GM12892 (cell line): Measurements from ENCODE around the gene TLE5.

Source experiments
- POLR2A ChIP-seq: IDR thresholded peaks from 2 replicates; pipeline ENCODE4 v1.6.1; 2011; ENCODE audit warnings: low read depth, low read length, control low read depth
- POLR2AphosphoS5 ChIP-seq: IDR thresholded peaks from 2 replicates; pipeline ENCODE4 v1.6.1; 2011; ENCODE audit warnings: low read depth, low read length, control low read depth

DNA sequence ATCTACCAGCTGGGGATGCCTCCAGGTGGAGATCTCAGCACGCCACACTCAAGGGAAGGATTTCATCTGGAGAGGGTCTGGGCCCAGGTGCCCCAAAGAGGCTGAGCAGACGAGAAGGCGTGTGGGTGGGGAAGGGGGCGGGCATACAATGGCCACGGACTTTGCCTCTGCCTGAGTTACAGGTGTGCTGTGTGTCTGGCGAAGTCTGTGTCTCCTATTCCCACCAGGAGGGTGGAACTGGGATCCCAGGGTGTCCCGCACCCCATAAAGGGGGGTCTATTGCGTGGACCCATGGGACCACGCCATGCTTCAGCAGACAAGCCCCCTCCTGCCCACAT is 36.8 kb downstream of the TLE5 start:
- no peak for TF ChIP-seq POLR2A
- no peak for TF ChIP-seq POLR2AphosphoS5
